ENCODE results near the gene GPSM1.
A peak's percentile ranks its signal among the peaks of the same experiment; 100 is the strongest.

GPSM1 gene

DNA sequence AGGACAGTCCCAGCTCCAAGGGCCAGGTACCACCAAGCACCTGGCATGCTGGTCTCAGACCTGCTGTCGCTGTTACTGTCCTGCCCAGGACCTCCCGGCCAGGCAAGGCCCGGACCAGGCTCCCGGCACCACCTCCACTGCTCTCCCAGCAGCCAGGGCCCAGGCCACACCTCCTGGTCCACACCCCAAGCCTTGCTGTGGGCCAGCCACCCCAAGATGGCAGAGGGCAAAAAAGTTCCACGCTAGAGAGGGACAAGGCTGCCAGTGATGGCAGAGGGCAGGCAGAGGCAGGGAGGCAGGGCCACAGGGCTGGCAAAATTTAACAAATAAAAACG lies 35.1 kb downstream of the GPSM1 start:
- Histone ChIP-seq H3K27ac (no peak overlapping the region), H3K4me3 (no peak overlapping the region), H3K9ac (ENCODE audit: insufficient read length) (no peak overlapping the region)

GRCh38 chr9:136363106-136363948 lies 36.0 kb downstream of the GPSM1 start, which contains the start of gene DNLZ:
Gene DNLZ (minus strand): TSS chr9:136363744. CDS start chr9:136363714, 30 bp downstream.
- peak; percentile 87 for TF ChIP-seq POLR2AphosphoS5 (IDR thresholded peaks at IDR 0.05; ENCODE audit: borderline replicate concordance, low read depth, low read length)
- no peak for TF ChIP-seq FOXP2 (optimal IDR thresholded peaks at IDR 0.05; ENCODE audit: control extremely low read depth, extremely low read length, insufficient read depth)
- TF ChIP-seq EZH2 (IDR thresholded peaks at IDR 0.05), result no peak
- peak within 1 kb of the TSS; percentile 94 for H3K4me3 ChIP-seq
- H3K27ac ChIP-seq, result peak within 1 kb of the TSS; percentile 80
- H3K9me3 ChIP-seq (ENCODE audit: low read depth, low read length), result no peaks in the 10 kb centered on the region
- peak within 1 kb of the TSS; percentile 72 for H3K9ac ChIP-seq (ENCODE audit: insufficient read length)
- DNase-seq (ENCODE audit: low read depth, low spot score), result peak; percentile 51
- H3K36me3 ChIP-seq (ENCODE audit: insufficient read depth, low read length), result no peaks in the 10 kb centered on the region; the same call in 1 of the 2 replicates

More for the DNA sequence above, 35.1 kb downstream of the GPSM1 start:
- Histone ChIP-seq H3K36me3 (ENCODE audit: insufficient read depth, low read length) (no peaks in the 10 kb centered on the region; the same call in 1 of the 2 replicates), H3K9me3 (ENCODE audit: low read depth, low read length) (no peaks in the 10 kb centered on the region)
- TF ChIP-seq EZH2 (IDR thresholded peaks at IDR 0.05), result no peak
- TF ChIP-seq POLR2AphosphoS5 (IDR thresholded peaks at IDR 0.05; ENCODE audit: borderline replicate concordance, low read depth, low read length), result no peak
- no peak for TF ChIP-seq FOXP2 (optimal IDR thresholded peaks at IDR 0.05; ENCODE audit: control extremely low read depth, extremely low read length, insufficient read depth)
- no peak for DNase-seq (ENCODE audit: low read depth, low spot score)

- no peaks in the 10 kb centered on the region for H3K9me3 ChIP-seq (ENCODE audit: low read depth, low read length)
- H3K9ac ChIP-seq (ENCODE audit: insufficient read length), result peak overlapping the region; percentile 41
- no peak for DNase-seq (ENCODE audit: low read depth, low spot score)
- H3K36me3 ChIP-seq (ENCODE audit: insufficient read depth, low read length), result no peaks in the 10 kb centered on the region
- TF ChIP-seq EZH2 (IDR thresholded peaks at IDR 0.05), result no peak
- no peak for TF ChIP-seq FOXP2 (optimal IDR thresholded peaks at IDR 0.05; ENCODE audit: control extremely low read depth, extremely low read length, insufficient read depth)
- no peak for TF ChIP-seq POLR2AphosphoS5 (IDR thresholded peaks at IDR 0.05; ENCODE audit: borderline replicate concordance, low read depth, low read length)
- H3K4me3 ChIP-seq, result peak overlapping the region; percentile 94
- H3K27ac ChIP-seq, result no peak overlapping the region
Measured at GRCh38 chr9:136363949-136364748, 36.8 kb downstream of the GPSM1 start.

- no peaks in the 10 kb centered on the region for H3K9me3 ChIP-seq (ENCODE audit: low read depth, low read length)
- no peak overlapping the region for H3K9ac ChIP-seq (ENCODE audit: insufficient read length)
- no peaks in the 10 kb centered on the region for H3K36me3 ChIP-seq (ENCODE audit: insufficient read depth, low read length)
- H3K27ac ChIP-seq, result no peak overlapping the region
- no peak for TF ChIP-seq FOXP2 (optimal IDR thresholded peaks at IDR 0.05; ENCODE audit: control extremely low read depth, extremely low read length, insufficient read depth)
- no peak for TF ChIP-seq EZH2 (IDR thresholded peaks at IDR 0.05)
- TF ChIP-seq POLR2AphosphoS5 (IDR thresholded peaks at IDR 0.05; ENCODE audit: borderline replicate concordance, low read depth, low read length), result no peak
- no peak overlapping the region for H3K4me3 ChIP-seq
- DNase-seq (ENCODE audit: low read depth, low spot score), result no peak
Measured at GRCh38 chr9:136364942-136365774, 37.8 kb downstream of the GPSM1 start.

- no peaks in the 10 kb centered on the region for H3K36me3 ChIP-seq (ENCODE audit: insufficient read depth, low read length)
- DNase-seq (ENCODE audit: low read depth, low spot score), result no peak
- no peak overlapping the region for H3K4me3 ChIP-seq
- H3K27ac ChIP-seq, result no peak overlapping the region
- H3K9ac ChIP-seq (ENCODE audit: insufficient read length), result no peak overlapping the region
- no peak for TF ChIP-seq POLR2AphosphoS5 (IDR thresholded peaks at IDR 0.05; ENCODE audit: borderline replicate concordance, low read depth, low read length)
- TF ChIP-seq FOXP2 (optimal IDR thresholded peaks at IDR 0.05; ENCODE audit: control extremely low read depth, extremely low read length, insufficient read depth), result no peak
- no peak for TF ChIP-seq EZH2 (IDR thresholded peaks at IDR 0.05)
- no peaks in the 10 kb centered on the region for H3K9me3 ChIP-seq (ENCODE audit: low read depth, low read length)
Measured at GRCh38 chr9:136365775-136366222, 38.5 kb downstream of the GPSM1 start.

GRCh38 chr9:136366826-136367225 lies 39.5 kb downstream of the GPSM1 start:
- no peak overlapping the region for H3K9ac ChIP-seq (ENCODE audit: insufficient read length)

DNA sequence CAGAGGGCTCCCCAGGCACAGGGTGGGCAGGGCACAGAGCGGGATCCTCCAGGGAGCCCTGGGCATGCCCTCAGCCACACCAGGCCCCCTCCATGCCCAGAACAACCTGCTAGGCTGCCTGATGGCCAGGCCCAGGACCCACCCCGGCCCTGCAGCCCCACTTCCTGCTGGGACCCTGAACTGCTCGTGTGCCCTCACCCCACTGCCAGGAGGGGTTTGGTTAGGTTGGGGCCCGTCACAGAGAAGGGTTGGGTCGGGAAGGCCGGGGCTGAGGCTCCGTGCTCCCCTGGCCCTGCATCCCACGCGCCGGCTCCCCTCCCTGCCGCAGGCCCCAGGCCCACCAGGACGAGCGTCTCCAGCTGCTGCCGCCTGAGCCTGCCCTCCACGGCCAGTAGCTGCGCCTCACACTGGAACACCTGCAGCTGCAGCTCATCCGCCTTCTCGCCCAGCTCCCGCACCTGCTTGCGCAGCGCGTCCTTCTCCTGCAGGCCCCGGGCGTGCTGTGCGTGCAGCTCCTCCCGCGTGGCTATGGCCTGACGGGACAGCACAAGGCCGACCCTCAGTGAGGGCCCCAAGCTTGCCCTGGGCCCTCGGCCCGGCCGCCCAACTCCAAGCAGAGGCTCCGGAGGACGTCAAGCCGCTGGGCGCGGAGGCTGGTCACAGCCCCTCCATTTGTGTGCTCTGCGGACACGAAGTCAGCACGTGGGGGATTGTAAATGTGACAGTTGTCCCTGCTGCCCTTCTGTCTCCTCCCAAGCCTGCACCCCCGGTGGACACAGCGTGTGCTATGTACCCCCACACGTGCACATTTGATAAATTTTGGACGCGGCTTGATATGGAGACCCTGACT lies 40.2 kb downstream of the GPSM1 start:
- no peak for DNase-seq (ENCODE audit: low read depth, low spot score)
- Histone ChIP-seq H3K4me3 (no peak overlapping the region), H3K9me3 (ENCODE audit: low read depth, low read length) (no peaks in the 10 kb centered on the region), H3K27ac (no peak overlapping the region), H3K9ac (ENCODE audit: insufficient read length) (no peak overlapping the region), H3K36me3 (ENCODE audit: insufficient read depth, low read length) (no peaks in the 10 kb centered on the region)
- TF ChIP-seq POLR2AphosphoS5 (IDR thresholded peaks at IDR 0.05; ENCODE audit: borderline replicate concordance, low read depth, low read length) (no peak), FOXP2 (optimal IDR thresholded peaks at IDR 0.05; ENCODE audit: control extremely low read depth, extremely low read length, insufficient read depth) (no peak), EZH2 (IDR thresholded peaks at IDR 0.05) (no peak)

More at GRCh38 chr9:136366826-136367225, 39.5 kb downstream of the GPSM1 start:
- DNase-seq (ENCODE audit: low read depth, low spot score), result no peak
- TF ChIP-seq EZH2 (IDR thresholded peaks at IDR 0.05) (no peak), POLR2AphosphoS5 (IDR thresholded peaks at IDR 0.05; ENCODE audit: borderline replicate concordance, low read depth, low read length) (no peak), FOXP2 (optimal IDR thresholded peaks at IDR 0.05; ENCODE audit: control extremely low read depth, extremely low read length, insufficient read depth) (no peak)
- Histone ChIP-seq H3K27ac (no peak overlapping the region), H3K36me3 (ENCODE audit: insufficient read depth, low read length) (no peaks in the 10 kb centered on the region), H3K4me3 (no peak overlapping the region), H3K9me3 (ENCODE audit: low read depth, low read length) (no peaks in the 10 kb centered on the region)
